ENCODE data around the gene SGK2.
"Not testable (repeated sequence)": the region's sequence is repeated elsewhere in the genome, so short reads cannot be mapped to it uniquely, and the experiment has no call there.

SGK2 gene

DNA sequence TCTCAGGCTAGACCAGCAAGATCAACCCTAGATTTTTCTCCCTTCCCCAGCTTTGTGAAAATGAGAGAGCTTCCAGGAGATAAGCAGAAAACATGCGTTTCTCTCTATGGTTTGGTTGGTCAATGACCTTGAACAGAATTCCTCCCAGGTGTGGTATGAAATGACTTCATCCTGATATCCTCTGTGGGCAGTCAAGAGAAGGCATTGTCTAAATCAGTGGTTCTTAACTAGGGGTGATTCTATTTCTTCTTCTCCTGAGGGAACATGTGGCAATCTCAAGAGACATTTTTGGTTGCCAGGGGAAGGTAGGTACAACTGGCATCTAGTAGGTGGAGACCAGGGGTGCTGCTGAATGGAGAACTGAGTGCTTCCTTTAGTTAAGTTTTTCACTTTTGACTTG lies 44.3 kb downstream of the SGK2 start:
- no peak for DNase-seq (ENCODE audit: low read depth)

DNA sequence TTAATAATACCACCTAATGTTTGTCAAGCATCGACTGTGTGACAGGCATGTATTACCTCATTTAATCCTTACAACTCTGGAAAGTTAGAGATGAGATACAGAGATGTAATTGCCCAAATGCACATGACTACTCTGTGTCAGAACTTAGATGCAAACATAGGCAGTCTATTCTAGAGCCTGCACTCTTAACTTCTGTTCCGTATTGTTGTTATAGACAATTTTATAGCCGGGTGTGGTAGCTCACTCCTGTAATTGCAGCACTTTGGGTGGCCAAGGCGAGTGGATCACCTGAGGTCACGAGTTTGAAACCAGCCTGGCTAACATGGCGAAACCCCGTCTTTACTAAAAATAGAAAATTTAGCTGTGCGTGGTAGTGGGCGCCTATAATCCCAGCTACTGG lies 46.9 kb downstream of the SGK2 start:
- DNase-seq (ENCODE audit: low read depth) = no peak

DNA sequence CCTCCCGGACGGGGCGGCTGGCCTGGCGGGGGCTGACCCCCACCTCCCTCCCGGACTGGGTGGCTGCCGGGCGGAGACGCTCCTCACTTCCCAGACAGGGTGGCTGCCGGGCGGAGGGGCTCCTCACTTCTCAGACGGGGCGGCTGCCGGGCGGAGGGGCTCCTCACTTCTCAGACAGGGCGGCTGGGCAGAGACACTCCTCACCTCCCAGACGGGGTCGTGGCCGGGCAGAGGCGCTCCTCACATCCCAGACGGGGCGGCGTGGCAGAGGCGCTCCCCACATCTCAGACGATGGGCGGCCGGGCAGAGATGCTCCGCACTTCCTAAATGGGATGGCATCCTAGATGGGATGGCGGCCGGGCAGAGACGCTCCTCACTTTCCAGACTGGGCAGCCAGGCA lies 48.5 kb downstream of the SGK2 start:
- DNase-seq (ENCODE audit: low read depth) = not testable (repeated sequence)

DNA sequence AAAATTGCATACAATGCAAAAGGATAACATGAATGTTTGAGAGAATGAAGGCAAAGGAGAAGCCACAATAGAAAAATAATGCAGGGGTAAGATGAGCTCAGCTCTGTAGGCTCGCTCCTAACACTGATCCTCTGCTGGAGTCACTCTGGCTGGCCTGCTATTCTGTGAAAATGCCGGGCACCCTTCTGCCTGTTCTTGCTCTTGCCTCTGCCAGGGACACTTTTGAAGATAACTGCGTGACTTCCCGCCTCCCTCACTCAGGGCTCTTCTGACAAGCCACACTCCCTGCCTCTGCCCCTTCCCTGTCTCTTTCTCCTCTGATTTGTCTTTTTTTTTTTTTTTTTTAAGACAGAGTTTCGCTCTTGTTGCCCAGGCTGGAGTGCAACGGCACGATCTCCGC lies 72.8 kb downstream of the SGK2 start:
- DNase-seq (ENCODE audit: low read depth) = no peak

Measured in stimulated activated CD8-positive, alpha-beta memory T cell treated with anti-CD3 and anti-CD28 coated beads, Interleukin-15, amount 100 ng/mL, for 1 hour (primary cell).